Measurements from ENCODE around the gene PIK3C2A. TPM values are rescaled to one million over a fixed set of nuclear protein-coding genes. Genes with fewer than 3 reads are reported as not detected.

PIK3C2A gene
- total RNA-seq, 1 donor from 2014 or later: 84.9 TPM

GRCh38 chr11:17164361-17165246, 43.2 kb downstream of the PIK3C2A start:
- Histone ChIP-seq H3K79me2 (ENCODE audit: insufficient read depth, low read length) (peaks cover 67% of the 10 kb centered on the region), H3K4me1 (ENCODE audit: insufficient read depth, low read length) (no peaks in the 10 kb centered on the region), H3K4me2 (ENCODE audit: low read length) (no peak overlapping the region), H3K36me3 (ENCODE audit: insufficient read depth, low read length) (peaks cover 6% of the 10 kb centered on the region), H4K20me1 (ENCODE audit: insufficient read depth, low read length) (peaks cover 36% of the 10 kb centered on the region), H3K27me3 (ENCODE audit: insufficient read depth, low read length) (no peaks in the 10 kb centered on the region), H3K9me3 (ENCODE audit: insufficient read depth, low read depth, low read length) (no peaks in the 10 kb centered on the region), H3K27ac (ENCODE audit: low read depth, low read length) (no peak overlapping the region), H2AFZ (ENCODE audit: low read depth, low read length) (no peak overlapping the region), H3K9ac (ENCODE audit: low read length) (no peak overlapping the region), H3K4me3 (ENCODE audit: insufficient read depth, low read depth, low read length) (no peak overlapping the region)
- Mint-ChIP-seq H3K27ac (ENCODE audit: unreplicated experiment) (no peak overlapping the region), H3K36me3 (ENCODE audit: low read depth, unreplicated experiment) (peaks cover 16% of the 10 kb centered on the region), H3K27me3 (ENCODE audit: low read depth, unreplicated experiment) (no peaks in the 10 kb centered on the region), H3K9me3 (ENCODE audit: unreplicated experiment) (no peaks in the 10 kb centered on the region), H3K4me1 (ENCODE audit: low read depth, unreplicated experiment) (peaks cover 7% of the 10 kb centered on the region), H3K4me3 (ENCODE audit: unreplicated experiment) (no peak overlapping the region)
- TF ChIP-seq EZH2 (IDR thresholded peaks at IDR 0.05; ENCODE audit: insufficient read depth, low read length): no peak
- TF ChIP-seq CTCF (IDR thresholded peaks at IDR 0.05; ENCODE audit: insufficient read depth, low read depth, low read length): no peak
- FAIRE-seq: no peak
- DNase-seq (ENCODE audit: low read depth): no peak

- Mint-ChIP-seq H3K27me3 (ENCODE audit: low read depth, unreplicated experiment) (no peaks in the 10 kb centered on the region), H3K36me3 (ENCODE audit: low read depth, unreplicated experiment) (peaks cover 14% of the 10 kb centered on the region), H3K4me3 (ENCODE audit: unreplicated experiment) (no peak overlapping the region), H3K27ac (ENCODE audit: unreplicated experiment) (no peak overlapping the region), H3K4me1 (ENCODE audit: low read depth, unreplicated experiment) (peaks cover 12% of the 10 kb centered on the region), H3K9me3 (ENCODE audit: unreplicated experiment) (no peaks in the 10 kb centered on the region)
- H4K20me1 ChIP-seq (ENCODE audit: insufficient read depth, low read length): peaks cover 44% of the 10 kb centered on the region
- H3K4me3 ChIP-seq (ENCODE audit: insufficient read depth, low read depth, low read length): no peak overlapping the region
- no peaks in the 10 kb centered on the region for H3K9me3 ChIP-seq (ENCODE audit: insufficient read depth, low read depth, low read length)
- no peak overlapping the region for H3K4me2 ChIP-seq (ENCODE audit: low read length)
- no peak for DNase-seq (ENCODE audit: low read depth)
- TF ChIP-seq CTCF (IDR thresholded peaks at IDR 0.05; ENCODE audit: insufficient read depth, low read depth, low read length) (no peak), EZH2 (IDR thresholded peaks at IDR 0.05; ENCODE audit: insufficient read depth, low read length) (no peak)
- H3K27ac ChIP-seq (ENCODE audit: low read depth, low read length): no peak overlapping the region
- H2AFZ ChIP-seq (ENCODE audit: low read depth, low read length): no peak overlapping the region
- H3K4me1 ChIP-seq (ENCODE audit: insufficient read depth, low read length): no peaks in the 10 kb centered on the region
- peaks cover 74% of the 10 kb centered on the region for H3K79me2 ChIP-seq (ENCODE audit: insufficient read depth, low read length)
- H3K27me3 ChIP-seq (ENCODE audit: insufficient read depth, low read length): no peaks in the 10 kb centered on the region
- no peak overlapping the region for H3K9ac ChIP-seq (ENCODE audit: low read length)
- FAIRE-seq: no peak
- H3K36me3 ChIP-seq (ENCODE audit: insufficient read depth, low read length): peaks cover 4% of the 10 kb centered on the region
Measured at GRCh38 chr11:17163736-17164135, 44.0 kb downstream of the PIK3C2A start.

GRCh38 chr11:17163291-17163690, 44.5 kb downstream of the PIK3C2A start:
- H3K9me3 ChIP-seq (ENCODE audit: insufficient read depth, low read depth, low read length): no peaks in the 10 kb centered on the region
- H3K4me3 ChIP-seq (ENCODE audit: insufficient read depth, low read depth, low read length): no peak overlapping the region
- H3K9ac ChIP-seq (ENCODE audit: low read length): no peak overlapping the region
- H3K79me2 ChIP-seq (ENCODE audit: insufficient read depth, low read length): peaks cover 74% of the 10 kb centered on the region
- H3K27me3 Mint-ChIP-seq (ENCODE audit: low read depth, unreplicated experiment): no peaks in the 10 kb centered on the region
- H3K27me3 ChIP-seq (ENCODE audit: insufficient read depth, low read length): no peaks in the 10 kb centered on the region
- TF ChIP-seq CTCF (IDR thresholded peaks at IDR 0.05; ENCODE audit: insufficient read depth, low read depth, low read length) (no peak), EZH2 (IDR thresholded peaks at IDR 0.05; ENCODE audit: insufficient read depth, low read length) (no peak)
- H2AFZ ChIP-seq (ENCODE audit: low read depth, low read length): no peak overlapping the region
- peaks cover 10% of the 10 kb centered on the region for H3K36me3 Mint-ChIP-seq (ENCODE audit: low read depth, unreplicated experiment)
- DNase-seq (ENCODE audit: low read depth): no peak
- FAIRE-seq: no peak
- H3K36me3 ChIP-seq (ENCODE audit: insufficient read depth, low read length): no peaks in the 10 kb centered on the region
- no peak overlapping the region for H3K27ac ChIP-seq (ENCODE audit: low read depth, low read length)
- no peaks in the 10 kb centered on the region for H3K4me1 ChIP-seq (ENCODE audit: insufficient read depth, low read length)
- H3K9me3 Mint-ChIP-seq (ENCODE audit: unreplicated experiment): no peaks in the 10 kb centered on the region
- H3K4me3 Mint-ChIP-seq (ENCODE audit: unreplicated experiment): no peak overlapping the region
- peaks cover 12% of the 10 kb centered on the region for H3K4me1 Mint-ChIP-seq (ENCODE audit: low read depth, unreplicated experiment)
- peaks cover 44% of the 10 kb centered on the region for H4K20me1 ChIP-seq (ENCODE audit: insufficient read depth, low read length)
- H3K27ac Mint-ChIP-seq (ENCODE audit: unreplicated experiment): no peak overlapping the region
- H3K4me2 ChIP-seq (ENCODE audit: low read length): no peak overlapping the region
